SH-SY5Y (cell line): ENCODE data around the gene MRPL38.

Source experiments
- GATA2 ChIP-seq: IDR thresholded peaks from 2 replicates; pipeline ENCODE4 v1.6.1; 2011; ENCODE audit warnings: mild to moderate bottlenecking, low read depth, low read length
- GATA3 ChIP-seq: IDR thresholded peaks from 2 replicates; pipeline ENCODE4 v1.6.1; 2011; ENCODE audit warnings: low read depth, mild to moderate bottlenecking, low read length, moderate library complexity

DNA sequence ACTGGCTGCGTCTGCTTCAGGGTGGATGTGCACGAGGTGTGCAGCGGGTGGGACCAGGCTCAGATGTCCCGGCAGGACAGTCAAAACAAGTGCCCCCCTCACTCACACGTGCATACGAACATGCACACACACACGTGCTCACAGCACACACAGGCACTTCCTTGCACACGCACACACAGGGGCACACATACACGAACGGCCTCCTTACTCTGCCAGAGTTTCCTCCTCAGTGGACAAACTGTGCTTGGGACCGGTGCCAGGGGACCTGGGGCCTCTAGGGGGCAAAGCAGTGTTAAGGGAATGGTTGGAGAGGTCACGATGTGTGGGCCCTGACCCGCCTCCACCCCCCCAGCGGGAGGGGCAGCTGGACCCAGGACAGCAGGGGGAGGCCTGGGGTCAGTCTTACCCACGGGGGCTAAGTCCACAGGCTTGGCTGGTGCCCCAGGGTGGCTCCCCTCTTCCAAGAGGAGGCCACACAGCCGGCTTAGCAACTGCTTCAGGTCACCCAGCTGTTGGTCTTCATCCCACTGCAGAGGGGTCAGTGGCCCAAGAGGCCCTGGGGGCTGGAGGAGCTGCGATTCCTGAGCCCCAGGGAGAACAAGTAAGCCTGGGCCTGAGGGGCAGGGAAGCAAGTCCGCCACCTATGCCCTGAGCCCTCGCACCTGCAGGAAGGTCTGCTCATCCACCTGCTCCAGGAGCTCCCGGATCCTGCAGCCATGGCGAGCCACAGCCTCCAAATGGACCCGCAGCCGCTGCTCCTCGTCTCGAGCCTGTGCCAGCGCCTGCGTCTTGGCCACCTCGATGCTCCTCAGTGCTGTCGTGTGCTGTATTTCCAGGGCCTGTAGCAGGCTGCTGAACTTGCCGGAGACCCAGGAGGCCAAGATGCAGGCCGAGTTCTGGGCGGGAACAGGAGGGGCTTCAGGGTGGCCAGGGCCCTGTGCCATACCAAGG, 12.8 kb downstream of the MRPL38 start:
- TF ChIP-seq GATA2: no peak
- no peak for TF ChIP-seq GATA3
